HG03097 (cell line): ENCODE results near the gene EZR.

ENCODE experiments used
- ATAC-seq: cut with Tn5 transposase; IDR thresholded peaks from one replicate; pipeline ENCODE4 v1.9.1; 2021; ENCODE audit not compliant: unreplicated experiment, low FRiP score

The EZR gene

GRCh38 chr6:158764183-158764849 lies 54.9 kb downstream of the EZR start:
- ATAC-seq: no peak

GRCh38 chr6:158763434-158764182 lies 55.6 kb downstream of the EZR start:
- no peak for ATAC-seq

GRCh38 chr6:158762787-158763433 lies 56.3 kb downstream of the EZR start:
- ATAC-seq: no peak

GRCh38 chr6:158761746-158762145 lies 57.4 kb downstream of the EZR start:
- no peak for ATAC-seq

- ATAC-seq: no peak
Measured at GRCh38 chr6:158760618-158761250, 58.4 kb downstream of the EZR start.

GRCh38 chr6:158759966-158760617 lies 59.1 kb downstream of the EZR start:
- ATAC-seq: no peak

- no peak for ATAC-seq
Measured at GRCh38 chr6:158758941-158759479, 60.2 kb downstream of the EZR start.

DNA sequence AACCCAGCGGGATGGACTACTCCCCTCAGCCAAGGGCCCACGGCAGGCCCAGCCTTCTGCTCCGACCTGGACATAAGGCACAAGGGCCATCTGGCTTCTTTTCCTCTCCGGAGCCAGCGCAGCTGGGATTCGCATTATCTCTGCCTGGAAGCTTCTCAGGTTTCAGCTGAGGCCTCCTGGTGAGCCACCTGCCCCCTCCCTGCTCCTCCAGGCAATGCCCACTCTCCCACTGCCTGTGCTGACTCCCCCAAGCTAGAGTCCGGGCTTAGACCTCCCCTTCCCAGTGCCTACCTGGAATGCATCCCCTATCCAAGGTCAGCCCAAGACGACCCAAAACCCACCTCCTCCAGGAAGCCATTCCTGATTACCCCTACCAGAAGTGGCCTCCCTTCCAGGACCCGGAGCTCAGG lies 60.7 kb downstream of the EZR start:
- no peak for ATAC-seq

- ATAC-seq: no peak
Measured at GRCh38 chr6:158757753-158758090, 61.4 kb downstream of the EZR start.

- no peak for ATAC-seq
Measured at GRCh38 chr6:158756977-158757752, 62.0 kb downstream of the EZR start.

DNA sequence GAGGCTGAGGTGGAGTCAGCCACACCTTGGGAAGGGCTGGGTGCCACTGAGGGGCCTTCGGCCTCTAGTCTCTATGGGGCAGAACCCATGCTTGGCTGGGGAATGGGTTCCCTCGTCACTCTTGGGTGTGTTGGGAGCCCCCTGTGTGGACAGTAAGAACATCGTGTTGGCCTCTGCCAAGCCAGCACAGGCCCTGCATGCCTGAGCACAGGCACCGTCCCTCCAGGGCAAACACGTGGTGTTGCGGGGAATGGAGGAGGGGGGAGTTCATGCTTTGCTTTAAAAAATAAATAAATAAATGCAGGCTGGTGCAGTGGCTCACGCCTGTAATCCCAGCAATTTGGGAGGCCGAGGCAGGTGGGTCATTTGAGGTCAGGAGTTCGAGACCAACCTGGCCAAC lies 63.0 kb downstream of the EZR start:
- no peak for ATAC-seq

DNA sequence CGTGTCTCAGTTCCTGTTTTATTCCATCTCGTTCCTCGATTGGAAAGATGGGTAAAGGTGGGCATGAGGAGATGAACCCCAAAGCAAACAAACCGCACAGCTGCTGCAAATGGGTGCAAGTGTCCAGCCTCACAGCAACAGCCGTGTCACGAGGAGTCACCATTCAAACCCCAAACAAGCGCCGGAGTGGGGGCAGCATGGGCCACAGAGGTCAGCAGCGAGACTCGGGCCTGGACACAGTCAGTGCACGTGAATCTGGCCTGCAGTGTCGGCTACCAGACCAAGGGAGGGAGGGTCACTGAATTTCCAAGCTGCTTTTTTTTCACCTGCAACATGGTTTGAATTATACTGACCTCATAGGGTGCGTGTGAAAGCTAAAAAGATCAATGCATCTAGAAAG lies 63.5 kb downstream of the EZR start:
- ATAC-seq: no peak

- ATAC-seq: no peak
Measured at GRCh38 chr6:158754738-158755137, 64.4 kb downstream of the EZR start.

GRCh38 chr6:158753811-158754210 lies 65.4 kb downstream of the EZR start:
- ATAC-seq: no peak

- no peak for ATAC-seq
Measured at GRCh38 chr6:158752613-158753012, 66.6 kb downstream of the EZR start.

- no peak for ATAC-seq
Measured at GRCh38 chr6:158751921-158752320, 67.2 kb downstream of the EZR start.

- ATAC-seq: no peak
Measured at GRCh38 chr6:158751224-158751623, 67.9 kb downstream of the EZR start.

GRCh38 chr6:158744986-158745430 lies 74.2 kb downstream of the EZR start:
- ATAC-seq: no peak

DNA sequence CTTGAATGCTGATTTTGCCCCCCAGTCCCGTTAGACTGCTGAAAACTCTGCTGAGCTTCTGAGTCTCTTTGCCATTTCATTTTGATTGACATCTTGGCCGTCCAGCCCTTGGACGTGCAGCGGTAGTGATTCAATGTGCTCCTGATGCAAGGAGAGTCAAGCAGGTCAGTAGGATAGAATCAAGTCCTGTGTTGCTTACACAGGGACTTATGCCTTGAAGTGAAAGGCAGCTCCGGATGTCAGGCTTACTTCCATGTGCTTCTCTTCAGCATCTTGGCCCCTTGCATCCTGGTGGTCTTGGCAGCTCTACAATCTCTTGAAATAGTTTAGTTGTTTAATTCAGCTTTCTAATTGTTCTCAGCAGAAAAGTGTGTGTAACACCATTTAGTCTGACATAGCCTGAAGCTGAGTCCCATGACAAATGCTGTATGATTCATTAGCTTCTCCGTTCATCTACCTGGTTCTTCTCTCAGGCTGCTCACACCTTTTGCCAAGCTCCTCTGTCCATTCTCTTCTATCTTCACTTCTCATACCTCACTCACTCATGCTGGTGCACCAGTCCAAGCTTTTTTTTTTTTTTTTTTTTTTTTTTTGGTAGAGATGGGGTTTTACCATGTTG lies 76.0 kb downstream of the EZR start:
- ATAC-seq: no peak
